Mucosa of descending colon (tissue), 3 donors: ENCODE measurements around the gene PFDN5. TPM values are rescaled to one million over a fixed set of nuclear protein-coding genes. Genes with fewer than 3 reads are reported as not detected.

ENCODE experiments used
- ATAC-seq: fragments of 200-7000 bp; cut with Tn5 transposase; one replicate; pipeline ENCODE4 v1.9.1; 2020; ENCODE audit warnings: mild to moderate bottlenecking, moderate library complexity
- DNase-seq, 3 donors: peaks; one replicate each; pipeline ENCODE4 v3.0.0-alpha.2; 2020
- H3K36me3 ChIP-seq: fragments of 200-600 bp; one replicate; pipeline ENCODE4 v1.8.0; 2021; ENCODE audit warnings: low read depth, mild to moderate bottlenecking
- H3K4me1 ChIP-seq: fragments of 200-600 bp; one replicate; pipeline ENCODE4 v1.8.0; 2021; ENCODE audit warnings: low read depth, mild to moderate bottlenecking
- H3K4me3 ChIP-seq: fragments of 200-600 bp; one replicate; pipeline ENCODE4 v1.8.0; 2021; ENCODE audit warnings: mild to moderate bottlenecking
- H3K9me3 ChIP-seq: fragments of 200-600 bp; one replicate; pipeline ENCODE4 v1.8.0; 2021; ENCODE audit warnings: mild to moderate bottlenecking
- CTCF ChIP-seq: fragments of 200-600 bp; IDR thresholded peaks from one replicate; pipeline ENCODE4 v1.8.0; 2022; ENCODE audit warnings: antibody characterized with exemption, mild to moderate bottlenecking
- intact Hi-C, 2 donors: fragments of 100-400 bp; cut with DNase I in 1 of 2; cut with micrococcal nuclease in 1 of 2; formaldehyde crosslinking; loops; one replicate each; pipeline versions ENCODE4 v1.11.0 to v1.11.1; 2022; cut with DNase I, micrococcal nuclease
- total RNA-seq, 3 donors: library from RNA; stranded (reverse); fragmentation: NEBNext Ultra II Directional in 2 of 3; extraction: Animal tissue kit (Norgen Biotek cat#: 25700) in 2 of 3; gene quantifications; one replicate each; pipeline versions ENCODE4 v1.2.1 to v1.2.4, GENCODE V29; 2021 to 2023
- donor health status: DM: no; HTN: no; CAD: no; lungs with moderate emphysema.
- donor health status: DM: no; HTN: no; CAD: no.
- donor health status: DM: no; HTN: yes; CAD: no.

PFDN5 gene
- total RNA-seq, 3 donors from 2014 or later, result 262 to 390 (median 268) TPM

- DNase-seq, result no peak
- no peaks in the 10 kb centered on the region for H3K9me3 ChIP-seq
- H3K36me3 ChIP-seq, result no peaks in the 10 kb centered on the region
- peaks cover 3% of the 10 kb centered on the region for H3K4me1 ChIP-seq
- ATAC-seq, result no peak
- intact Hi-C loops, result no loop called here
- H3K4me3 ChIP-seq, result no peak overlapping the region
- no peak for TF ChIP-seq CTCF
Observed at GRCh38 chr12:53344487-53344823, 49.1 kb downstream of the PFDN5 start.

- peak; percentile 31 for TF ChIP-seq CTCF
- no peak overlapping the region for H3K4me3 ChIP-seq
- DNase-seq, result peak; percentile 74 to 81 (median 80)
- intact Hi-C loops, result no loop called here
- H3K9me3 ChIP-seq, result no peaks in the 10 kb centered on the region
- H3K36me3 ChIP-seq, result no peaks in the 10 kb centered on the region
- ATAC-seq, result peak; percentile 92
- H3K4me1 ChIP-seq, result peaks cover 3% of the 10 kb centered on the region
Observed at GRCh38 chr12:53344824-53345485, 49.6 kb downstream of the PFDN5 start.

GRCh38 chr12:53345486-53346188, 50.3 kb downstream of the PFDN5 start:
- no peak for DNase-seq
- ATAC-seq, result no peak
- no peaks in the 10 kb centered on the region for H3K9me3 ChIP-seq
- intact Hi-C loops, result no loop called here
- TF ChIP-seq CTCF, result no peak
- H3K4me1 ChIP-seq, result peaks cover 3% of the 10 kb centered on the region
- H3K36me3 ChIP-seq, result no peaks in the 10 kb centered on the region
- H3K4me3 ChIP-seq, result no peak overlapping the region

- intact Hi-C loops, result no loop called here
- TF ChIP-seq CTCF, result no peak
- ATAC-seq (no peak), DNase-seq (no peak)
- H3K36me3 ChIP-seq, result no peaks in the 10 kb centered on the region
- peaks cover 3% of the 10 kb centered on the region for H3K4me1 ChIP-seq
- H3K4me3 ChIP-seq, result no peak overlapping the region
- no peaks in the 10 kb centered on the region for H3K9me3 ChIP-seq
Observed at GRCh38 chr12:53346491-53346890, 51.1 kb downstream of the PFDN5 start.

GRCh38 chr12:53347905-53348304, 52.6 kb downstream of the PFDN5 start:
- no peak overlapping the region for H3K4me3 ChIP-seq
- TF ChIP-seq CTCF, result no peak
- ATAC-seq, result no peak
- H3K4me1 ChIP-seq, result peaks cover 8% of the 10 kb centered on the region
- intact Hi-C loops, result no loop called here
- no peak for DNase-seq
- no peaks in the 10 kb centered on the region for H3K36me3 ChIP-seq
- no peaks in the 10 kb centered on the region for H3K9me3 ChIP-seq

Other genes starting within 250 kb of the PFDN5 start
- 100 to 1,000 TPM in 1 of 3 donors, 10 to 100 TPM in 2; 22.6 to 119 (median 51.9) TPM for gene TNS2, start 245.5 kb upstream of the PFDN5 start, total RNA-seq
- 10 to 100 TPM; 27.3 to 51.0 (median 32.5) TPM for gene SPRYD3, start 216.2 kb upstream of the PFDN5 start, total RNA-seq
- 10 to 100 TPM in 2 of 3 donors, 1 to 10 TPM in 1; 10.0 to 93.4 (median 27.1) TPM for gene IGFBP6, start 197.9 kb upstream of the PFDN5 start, total RNA-seq
- gene SOAT2, start 192.1 kb upstream of the PFDN5 start, total RNA-seq, result under 1 TPM in 1 of 3 donors, not detected in 2; 0.41 TPM
- gene ZNF740, start 114.8 kb upstream of the PFDN5 start, total RNA-seq, result 10 to 100 TPM; 26.1 to 52.9 (median 46.0) TPM
- gene CSAD, start 114.6 kb upstream of the PFDN5 start, total RNA-seq, result 10 to 100 TPM; 23.4 to 44.4 (median 38.7) TPM
- 10 to 100 TPM in 1 of 3 donors, 1 to 10 TPM in 2; 6.2 to 13.8 (median 7.3) TPM for gene ITGB7, start 88.3 kb upstream of the PFDN5 start, total RNA-seq
- gene RARG, start 63.3 kb upstream of the PFDN5 start, total RNA-seq, result 10 to 100 TPM; 10.7 to 35.3 (median 16.9) TPM
- gene ESPL1, start 27.2 kb upstream of the PFDN5 start, total RNA-seq, result 10 to 100 TPM in 1 of 3 donors, 1 to 10 TPM in 2; 4.5 to 13.1 (median 5.8) TPM
- 10 to 100 TPM; 35.4 to 54.9 (median 38.0) TPM for gene MYG1, start 4.2 kb downstream of the PFDN5 start, total RNA-seq
- 10 to 100 TPM; 40.2 to 46.9 (median 46.3) TPM for gene AAAS, start 26.1 kb downstream of the PFDN5 start, total RNA-seq
- not detected for gene SP7, start 40.8 kb downstream of the PFDN5 start, total RNA-seq
- gene SP1, start 84.6 kb downstream of the PFDN5 start, total RNA-seq, result 100 to 1,000 TPM in 2 of 3 donors, 10 to 100 TPM in 1; 96.1 to 111 (median 105) TPM
- gene AMHR2, start 128.3 kb downstream of the PFDN5 start, total RNA-seq, result under 1 TPM in 1 of 3 donors, not detected in 2; 0.16 TPM
- 100 to 1,000 TPM; 283 to 581 (median 528) TPM for gene PRR13, start 146.2 kb downstream of the PFDN5 start, total RNA-seq
- 100 to 1,000 TPM; 584 to 701 (median 615) TPM for gene PCBP2, start 156.6 kb downstream of the PFDN5 start, total RNA-seq
- gene MAP3K12, start 203.9 kb downstream of the PFDN5 start, total RNA-seq, result 10 to 100 TPM in 1 of 3 donors, 1 to 10 TPM in 2; 3.2 to 18.8 (median 8.9) TPM
- 10 to 100 TPM; 22.9 to 26.8 (median 25.1) TPM for gene TARBP2, start 205.7 kb downstream of the PFDN5 start, total RNA-seq
- gene NPFF, start 211.9 kb downstream of the PFDN5 start, total RNA-seq, result not detected